ENCODE data around the gene USP44. TPM values are rescaled to one million over a fixed set of nuclear protein-coding genes. Genes with fewer than 3 reads are reported as not detected.

The USP44 gene
- total and polyA plus RNA-seq, 2 of the 8 experiments (the other 6 are each of a cell fraction or from before 2014, with no cell fraction given): 129 to 197 TPM

DNA sequence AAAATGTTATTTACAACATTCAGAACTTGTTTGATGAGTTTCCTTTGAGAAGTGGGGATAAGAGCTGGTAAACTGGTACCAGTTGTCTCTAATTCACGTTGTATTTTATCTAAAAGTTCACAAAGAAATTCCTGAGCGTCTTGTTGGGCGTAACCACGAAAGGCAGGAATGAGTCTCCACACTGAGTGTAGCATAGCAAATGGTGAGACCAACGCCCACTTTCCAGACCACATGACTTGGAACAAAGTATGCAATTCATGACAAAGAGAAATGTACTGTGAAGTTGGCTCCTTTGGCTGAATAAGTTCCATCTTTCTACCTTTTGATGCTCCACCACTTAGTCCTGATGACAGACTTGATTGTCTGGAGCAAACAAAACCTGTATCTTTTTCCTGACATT is 18.4 kb downstream of the USP44 start:
- no peak for FAIRE-seq
- ChIA-PET CTCF (ENCODE audit: partially characterized antibody) (interaction anchor here (0.7 to 1.2 kb wide), 3 partner anchors 20 to 199 kb away, joined by 3 to 5 read pairs (median 4); no protein-coding TSS in a partner anchor), POLR2A (ENCODE audit: partially characterized antibody) (interaction anchor here (1.2 kb wide), 1 partner anchor 12 kb away, joined by 3 read pairs; no protein-coding TSS in a partner anchor)
- H3K14ac ChIP-seq (ENCODE audit: insufficient read length): no peak overlapping the region
- no peak overlapping the region for H3K4ac ChIP-seq (replicated peaks; ENCODE audit: insufficient read length, low read depth, low read length)
- no peak overlapping the region for H4K5ac ChIP-seq (ENCODE audit: insufficient read length, low read depth, low read length)
- H4K8ac ChIP-seq (ENCODE audit: extremely low read depth, insufficient read depth, low read length): no peak overlapping the region
- no peak overlapping the region for H3K56ac ChIP-seq (replicated peaks; ENCODE audit: insufficient read length, low read depth, low read length)
- H3K9me3 ChIP-seq (ENCODE audit: insufficient read depth in 2 of 2, low read depth in 1 of 2, low read length in 1 of 2): no peaks in the 10 kb centered on the region
- no peak overlapping the region for H4K91ac ChIP-seq (replicated peaks; ENCODE audit: insufficient read length, low read length)
- H3K9ac ChIP-seq (replicated peaks in 1 of 4; ENCODE audit: extremely low read depth in 1 of 4, low read depth in 3 of 4, low read length in 3 of 4): no peak overlapping the region
- H2BK20ac ChIP-seq (ENCODE audit: low read length): no peak overlapping the region
- H2BK12ac ChIP-seq (ENCODE audit: low read depth, low read length): no peak overlapping the region
- no peak overlapping the region for H2BK120ac ChIP-seq (replicated peaks; ENCODE audit: low read depth, low read length)
- H2BK15ac ChIP-seq (ENCODE audit: low read length): no peak overlapping the region
- no peak overlapping the region for H3K27ac ChIP-seq (ENCODE audit: low read depth, low read length)
- H2BK5ac ChIP-seq (ENCODE audit: low read depth, low read length): no peak overlapping the region
- peaks cover 0 to 16% (median 9%) of the 10 kb centered on the region in 4 experiments; a peak in 4 of 7 replicates for H3K4me1 ChIP-seq (replicated peaks in 1 of 4; ENCODE audit: control insufficient read depth in 3 of 4, insufficient read depth in 4 of 4, low read length in 3 of 4)
- no peak overlapping the region for H3K4me2 ChIP-seq (ENCODE audit: insufficient read depth in 1 of 2, low read depth in 2 of 2, low read length in 2 of 2)
- H3K18ac ChIP-seq (ENCODE audit: extremely low read depth, low read length): no peak overlapping the region
- no peaks in the 10 kb centered on the region for H3K23me2 ChIP-seq (ENCODE audit: low read depth, low read length)
- DNase-seq (ENCODE audit: low read depth in 1 of 2, low spot score in 2 of 2): no peak
- peaks cover 26 to 40% of the 10 kb centered on the region in 2 experiments for H4K20me1 ChIP-seq (replicated peaks in 1 of 2; ENCODE audit: control insufficient read depth in 1 of 2, insufficient read depth in 2 of 2, low read length in 2 of 2)
- peaks cover 8 to 53% (median 23%) of the 10 kb centered on the region in 4 experiments; a peak in 7 of 8 replicates for H3K36me3 ChIP-seq (ENCODE audit: control insufficient read depth in 2 of 4, insufficient read depth in 4 of 4, low read length in 3 of 4)
- no peak for TF ChIP-seq SIRT6 (IDR thresholded peaks at IDR 0.05; ENCODE audit: low read length)
- TF ChIP-seq CREB1 (IDR thresholded peaks at IDR 0.05): no peak
- no peak for TF ChIP-seq TEAD4 (IDR thresholded peaks at IDR 0.05; ENCODE audit: low read depth, low read length)
- no peak for TF ChIP-seq MAFK (IDR thresholded peaks at IDR 0.05; ENCODE audit: low read depth, low read length)
- no peak for TF ChIP-seq HDAC2 (IDR thresholded peaks at IDR 0.05; ENCODE audit: borderline replicate concordance in 1 of 2, low read depth in 2 of 2, low read length in 2 of 2)
- no peak for TF ChIP-seq NANOG (IDR thresholded peaks at IDR 0.05; ENCODE audit: insufficient read depth, low read depth, low read length, poor library complexity, severe bottlenecking)
- TF ChIP-seq JUN (IDR thresholded peaks at IDR 0.05; ENCODE audit: low read depth, low read length): no peak
- TF ChIP-seq RAD21 (IDR thresholded peaks at IDR 0.05 in 1 of 2, conservative IDR thresholded peaks at IDR 0.05 in 1 of 2; ENCODE audit: low read depth in 2 of 2, low read length in 2 of 2): no peak
- TF ChIP-seq SUZ12 (IDR thresholded peaks at IDR 0.05; ENCODE audit: low read length): no peak
- no peak for TF ChIP-seq SP4 (IDR thresholded peaks at IDR 0.05; ENCODE audit: low read length)
- no peak for TF ChIP-seq BCL11A (IDR thresholded peaks at IDR 0.05; ENCODE audit: low read depth in 2 of 2, low read length in 2 of 2)
- no peak for TF ChIP-seq KDM5A (IDR thresholded peaks at IDR 0.05; ENCODE audit: low read length)
- no peak overlapping the region for H3K23ac ChIP-seq (ENCODE audit: insufficient read length)
- H3K4me3 ChIP-seq (ENCODE audit: extremely low read depth in 1 of 4, insufficient read depth in 2 of 4, low read depth in 3 of 4, low read length in 4 of 4): no peak overlapping the region
- H3K27me3 ChIP-seq (replicated peaks in 1 of 4; ENCODE audit: control insufficient read depth in 3 of 4, extremely low read depth in 1 of 4, insufficient read depth in 3 of 4, low read length in 3 of 4): no peaks in the 10 kb centered on the region
- no peak overlapping the region for H2AFZ ChIP-seq (ENCODE audit: low read length)
- H3K79me1 ChIP-seq (ENCODE audit: low read depth, low read length): no peaks in the 10 kb centered on the region; the same call in 1 of the 2 replicates
- H2AK5ac ChIP-seq (ENCODE audit: low read depth, low read length): no peak overlapping the region
- H3K79me2 ChIP-seq (ENCODE audit: control insufficient read depth in 1 of 2, insufficient read depth in 2 of 2, low read length in 2 of 2): peaks cover 27 to 100% of the 10 kb centered on the region in 2 experiments
- 80% methylated on average over 5 of the region's 5 CpGs; no CpG with 5 or more reads in 1 of the 2 experiments for WGBS, 2 experiments (ENCODE audit: extremely low coverage in 1 of 2, insufficient coverage in 1 of 2, insufficient read length in 1 of 2, insufficient replicate concordance in 2 of 2, low coverage in 1 of 2, low lambda C conversion rate in 2 of 2, missing lambda C conversion rate in 1 of 2)
